CD4-positive, alpha-beta memory T cell (primary cell): ENCODE results near the gene TM7SF2. TPM values are rescaled to one million over a fixed set of nuclear protein-coding genes. Genes with fewer than 3 reads are reported as not detected.
"Not testable (repeated sequence)": the region's sequence is repeated elsewhere in the genome, so short reads cannot be mapped to it uniquely, and the experiment has no call there.

ENCODE experiments used
- CTCF ChIA-PET: fragments of 350-600 bp; sonication (Branson Sonifier 250); formaldehyde crosslinking; loops from one replicate; lab custom pipeline; 2021; ENCODE audit warnings: inconsistent platforms; ENCODE audit not compliant: partially characterized antibody; lab: Charles Lee
- POLR2A ChIA-PET: fragments of 350-600 bp; sonication (Branson Sonifier 250); formaldehyde crosslinking; loops from one replicate; lab custom pipeline; 2021; ENCODE audit not compliant: partially characterized antibody; lab: Charles Lee
- DNase-seq, 5 donors: peaks; one replicate each; pipeline versions ENCODE4 v3.0.0 to v3.0.0-alpha.2; 2020 to 2022; ENCODE audit warnings: mixed read lengths in 1 of 5
- H3K27ac ChIP-seq: one replicate; pipeline ENCODE4 v1.7.0; 2013; ENCODE audit warnings: low read depth, low read length
- H3K27me3 ChIP-seq: 2 replicates; pipeline ENCODE4 v1.7.0; 2013; ENCODE audit warnings: mild to moderate bottlenecking, low read length, moderate library complexity; ENCODE audit not compliant: insufficient read depth
- H3K36me3 ChIP-seq: 2 replicates; pipeline ENCODE4 v1.7.0; 2013; ENCODE audit warnings: mild to moderate bottlenecking, low read length, moderate library complexity; ENCODE audit not compliant: insufficient read depth
- H3K4me1 ChIP-seq: 2 replicates; pipeline ENCODE4 v1.7.0; 2013; ENCODE audit warnings: mild to moderate bottlenecking, low read length, moderate library complexity; ENCODE audit not compliant: insufficient read depth
- H3K4me3 ChIP-seq, 2 donors: one replicate each; pipeline ENCODE4 v1.7.0; 2013; ENCODE audit warnings: low read length in 2 of 2, mild to moderate bottlenecking in 1 of 2
- H3K9me3 ChIP-seq, 2 donors: one replicate each; pipeline ENCODE4 v1.7.0; 2013; ENCODE audit warnings: low read length in 2 of 2, control low read depth in 1 of 2; ENCODE audit not compliant: control insufficient read depth in 1 of 2
- H3K27ac Mint-ChIP-seq, 7 donors: one replicate each; pipeline ENCODE4 v1.8.0; 2020 to 2021; ENCODE audit warnings: mixed read lengths in 7 of 7, mild to moderate bottlenecking in 6 of 7, inconsistent platforms in 3 of 7, moderate library complexity in 3 of 7
- H3K27me3 Mint-ChIP-seq, 2 donors: one replicate each; pipeline ENCODE4 v1.8.0; 2020 to 2021; ENCODE audit warnings: mixed read lengths in 2 of 2
- H3K36me3 Mint-ChIP-seq, 2 donors: one replicate each; pipeline ENCODE4 v1.8.0; 2020 to 2021; ENCODE audit warnings: mixed read lengths in 2 of 2, inconsistent platforms in 1 of 2, mild to moderate bottlenecking in 1 of 2
- H3K4me1 Mint-ChIP-seq, 4 donors: one replicate each; pipeline ENCODE4 v1.8.0; 2020 to 2021; ENCODE audit warnings: mixed read lengths in 4 of 4, mild to moderate bottlenecking in 1 of 4
- H3K4me3 Mint-ChIP-seq, 8 donors: one replicate each; pipeline ENCODE4 v1.8.0; 2020 to 2021; ENCODE audit warnings: mixed read lengths in 8 of 8, mild to moderate bottlenecking in 7 of 8, moderate library complexity in 6 of 8, inconsistent platforms in 3 of 8
- H3K9me3 Mint-ChIP-seq, 8 donors: one replicate each; pipeline ENCODE4 v1.8.0; 2020 to 2021; ENCODE audit warnings: mixed read lengths in 8 of 8, mild to moderate bottlenecking in 5 of 8, inconsistent platforms in 3 of 8, moderate library complexity in 1 of 8
- intact Hi-C: fragments of 100-400 bp; cut with micrococcal nuclease; formaldehyde crosslinking; loops from one replicate; pipeline ENCODE4 v1.15.1; 2023
- polyA plus RNA-seq, 2 donors: library from polyadenylated mRNA; unstranded; fragments of 300-500 nt; fragmentation: Illumina TruSeq; gene quantifications; one replicate each; pipeline ENCODE4 v1.2.3, GENCODE V29; 2021
- total RNA-seq, 2 experiments: library from RNA; stranded (reverse); gene quantifications; one replicate each; pipeline ENCODE4 v1.2.3, GENCODE V29; 2021

The TM7SF2 gene
- total and polyA plus RNA-seq, 4 experiments from 2014 or later = 9.1 to 27.2 (median 17.2) TPM

DNA sequence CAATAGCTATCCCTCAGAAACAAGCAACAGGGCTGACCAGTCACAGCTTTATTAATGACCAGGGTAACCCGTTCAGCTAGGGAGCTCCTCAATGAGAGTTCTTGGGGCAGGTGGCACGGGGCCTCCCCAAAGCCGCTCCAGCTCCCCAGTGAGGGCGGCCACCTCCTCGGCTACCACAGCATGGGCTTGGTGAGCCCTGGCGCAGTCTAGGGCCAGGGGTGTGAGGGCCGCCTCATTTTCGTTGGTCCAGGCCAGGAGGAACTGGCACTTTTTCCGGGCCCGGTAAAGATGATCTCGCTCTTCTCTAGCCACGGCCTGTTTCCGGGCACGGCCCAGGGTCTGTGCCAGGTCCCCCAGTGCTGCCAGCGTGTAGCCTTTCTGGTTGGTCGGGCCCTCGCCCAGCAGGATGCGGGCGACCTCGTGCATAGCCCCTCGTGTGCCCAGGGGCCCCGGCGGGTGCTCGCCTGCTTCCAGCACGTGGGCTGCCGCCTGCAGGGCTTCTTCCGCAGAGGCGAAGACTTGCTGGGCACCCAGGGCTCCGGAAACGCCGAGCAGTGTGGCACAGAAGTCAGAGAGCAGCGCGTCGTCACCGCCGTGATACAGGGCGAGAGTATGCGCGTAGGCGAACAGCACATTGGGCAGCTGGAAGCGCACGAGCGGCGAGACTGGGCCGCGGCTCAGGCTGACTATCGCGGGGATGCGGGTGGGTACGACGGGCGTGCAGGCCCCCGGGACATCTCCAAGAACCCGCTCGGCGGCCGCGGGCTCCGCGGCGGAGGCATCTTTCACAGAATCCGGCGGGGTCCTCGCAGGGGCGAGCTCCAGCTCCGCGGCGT lies 4.9 kb downstream of the TM7SF2 start:
- peaks cover 41% of the 10 kb centered on the region for H3K4me1 ChIP-seq
- Mint-ChIP-seq H3K27ac (peak overlapping the region; percentile 92 to 98 (median 97)), H3K27me3 (no peaks in the 10 kb centered on the region), H3K4me3 (peak overlapping the region; percentile 86 to 94 (median 92)), H3K36me3 (peaks cover 25 to 37% of the 10 kb centered on the region in 2 donors), H3K9me3 (peaks cover 0 to 1% (median 0%) of the 10 kb centered on the region in 8 donors), H3K4me1 (peaks cover 14 to 64% (median 38%) of the 10 kb centered on the region in 4 donors)
- CTCF ChIA-PET = interaction anchor here (0.9 to 3.3 kb wide), 10 partner anchors 14 to 338 kb away, joined by 3 to 23 read pairs (median 4); partner anchors contain the start of genes ARL2, SYVN1 and VPS51
- no peaks in the 10 kb centered on the region for H3K27me3 ChIP-seq
- H3K27ac ChIP-seq = peak overlapping the region; percentile 91
- peak; percentile 58 to 79 (median 73) for DNase-seq
- no peaks in the 10 kb centered on the region for H3K9me3 ChIP-seq
- POLR2A ChIA-PET = interaction anchor here (0.5 to 15.5 kb wide), 28 partner anchors 8 to 871 kb away, joined by 3 to 320 read pairs (median 4); partner anchors contain the start of genes ARL2, ATG2A, CAPN1 and CDC42BPG
- H3K4me3 ChIP-seq = peak overlapping the region; percentile 69 to 82
- intact Hi-C loops = loop anchor here (1.0 to 10.0 kb wide), 11 partner anchors 18 to 499 kb away; partner anchors contain the start of genes ATG2A, CDCA5, PCNX3 and RASGRP2
- peaks cover 26% of the 10 kb centered on the region for H3K36me3 ChIP-seq

- peak; percentile 100 for DNase-seq
- Mint-ChIP-seq H3K4me3 (peak within 1 kb of the TSS; percentile 88 to 94 (median 92)), H3K36me3 (peaks cover 32 to 42% of the 10 kb centered on the region in 2 donors), H3K4me1 (peaks cover 17 to 69% (median 42%) of the 10 kb centered on the region in 4 donors), H3K27me3 (no peaks in the 10 kb centered on the region), H3K9me3 (peaks cover 0 to 1% (median 0%) of the 10 kb centered on the region in 8 donors), H3K27ac (peak within 1 kb of the TSS; percentile 95 to 99 (median 97))
- Histone ChIP-seq H3K27me3 (no peaks in the 10 kb centered on the region), H3K4me1 (peaks cover 40% of the 10 kb centered on the region), H3K9me3 (no peaks in the 10 kb centered on the region), H3K36me3 (peaks cover 26% of the 10 kb centered on the region), H3K27ac (peak within 1 kb of the TSS; percentile 91), H3K4me3 (peak within 1 kb of the TSS; percentile 69 to 82)
- ChIA-PET POLR2A (interaction anchor here (0.5 to 15.5 kb wide), 44 partner anchors 9 to 872 kb away, joined by 3 to 320 read pairs (median 4); partner anchors contain the start of genes ARL2, ATG2A, CAPN1 and CDC42BPG), CTCF (interaction anchor here (0.7 to 3.3 kb wide), 13 partner anchors 14 to 343 kb away, joined by 3 to 23 read pairs (median 4); partner anchors contain the start of genes ARL2, CAPN1, SYVN1 and VPS51)
- intact Hi-C loops = loop anchor here (1.0 to 10.0 kb wide), 11 partner anchors 17 to 498 kb away; partner anchors contain the start of genes ATG2A, CDCA5, PCNX3 and RASGRP2
These were observed 5.8 kb downstream of the TM7SF2 start, which contains the start of gene ZNHIT2 for GRCh38 chr11:65117206-65118096. Gene ZNHIT2 (minus strand): TSS chr11:65117701. CDS start chr11:65117653, 48 bp downstream.

GRCh38 chr11:65118097-65118837 lies 6.6 kb downstream of the TM7SF2 start:
- Histone ChIP-seq H3K4me3 (no peak overlapping the region), H3K36me3 (peaks cover 26% of the 10 kb centered on the region), H3K27me3 (no peaks in the 10 kb centered on the region), H3K9me3 (no peaks in the 10 kb centered on the region), H3K4me1 (peaks cover 41% of the 10 kb centered on the region), H3K27ac (peak overlapping the region; percentile 41)
- intact Hi-C loops = loop anchor here (10.0 kb wide), 2 partner anchors 373 to 397 kb away; partner anchors contain the start of gene RASGRP2
- Mint-ChIP-seq H3K4me3 (peak overlapping the region in 7 of 8 donors; percentile 88 to 94 (median 92)), H3K36me3 (peaks cover 32 to 40% of the 10 kb centered on the region in 2 donors), H3K9me3 (no peaks in the 10 kb centered on the region), H3K27ac (peak overlapping the region; percentile 95 to 99 (median 97)), H3K4me1 (peaks cover 19 to 71% (median 43%) of the 10 kb centered on the region in 4 donors), H3K27me3 (no peaks in the 10 kb centered on the region)
- POLR2A ChIA-PET = interaction anchor here (0.6 to 15.5 kb wide), 38 partner anchors 10 to 593 kb away, joined by 3 to 320 read pairs (median 4); partner anchors contain the start of genes CAPN1, CDC42BPG, CDC42EP2 and CDCA5
- CTCF ChIA-PET = interaction anchor here (0.7 to 4.8 kb wide), 15 partner anchors 7 to 430 kb away, joined by 3 to 55 read pairs (median 4); partner anchors contain the start of genes ARL2, CDCA5, SYVN1 and TM7SF2
- DNase-seq = no peak

GRCh38 chr11:65118891-65119669 lies 7.4 kb downstream of the TM7SF2 start:
- POLR2A ChIA-PET = interaction anchor here (0.6 to 15.5 kb wide), 10 partner anchors 9 to 266 kb away, joined by 3 to 320 read pairs (median 10); partner anchors contain the start of genes CAPN1, PPP2R5B, SAC3D1 and SYVN1
- not testable (repeated sequence) for DNase-seq, H3K4me3 ChIP-seq, H3K27me3 ChIP-seq, H3K9me3 Mint-ChIP-seq, H3K27me3 Mint-ChIP-seq, H3K9me3 ChIP-seq
- H3K4me1 ChIP-seq = peaks cover 40% of the 10 kb centered on the region
- H3K36me3 ChIP-seq = peaks cover 26% of the 10 kb centered on the region
- H3K27ac Mint-ChIP-seq = peak overlapping the region; percentile 24 to 100 (median 83)
- intact Hi-C loops = loop anchor here (10.0 kb wide), 2 partner anchors 374 to 396 kb away; partner anchors contain the start of gene RASGRP2
- CTCF ChIA-PET = interaction anchor here (0.7 to 4.8 kb wide), 14 partner anchors 8 to 431 kb away, joined by 3 to 55 read pairs (median 4); partner anchors contain the start of genes ARL2, CDCA5, SYVN1 and TM7SF2
- H3K4me1 Mint-ChIP-seq = peaks cover 17 to 68% (median 38%) of the 10 kb centered on the region in 4 donors
- peak overlapping the region in 1 of 8 donors; percentile 42 for H3K4me3 Mint-ChIP-seq
- peak overlapping the region; percentile 41 for H3K27ac ChIP-seq
- H3K36me3 Mint-ChIP-seq = peaks cover 32 to 43% of the 10 kb centered on the region in 2 donors

DNA sequence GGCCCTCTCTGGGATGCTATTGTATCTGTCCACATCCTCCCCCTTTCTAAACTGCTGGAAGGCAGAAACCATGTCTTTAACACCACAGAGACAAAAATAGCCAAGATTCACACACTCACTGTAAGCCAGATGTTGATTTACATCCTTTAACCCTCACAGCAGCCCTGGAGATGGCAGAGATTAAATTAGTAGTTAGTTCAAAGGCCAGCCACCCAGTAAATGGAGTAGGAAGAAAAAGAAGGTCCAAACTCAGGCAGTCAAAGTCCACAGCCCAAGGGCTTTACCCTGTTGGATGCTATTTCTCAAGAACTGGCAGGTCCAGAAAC lies 8.0 kb downstream of the TM7SF2 start:
- Histone ChIP-seq H3K9me3 (no peaks in the 10 kb centered on the region), H3K27me3 (no peaks in the 10 kb centered on the region), H3K4me3 (no peak overlapping the region), H3K4me1 (peaks cover 43% of the 10 kb centered on the region), H3K36me3 (peaks cover 31% of the 10 kb centered on the region), H3K27ac (peak overlapping the region; percentile 99)
- Mint-ChIP-seq H3K4me1 (peaks cover 18 to 71% (median 39%) of the 10 kb centered on the region in 4 donors), H3K9me3 (no peaks in the 10 kb centered on the region), H3K27ac (peak overlapping the region in 6 of 7 donors; percentile 61 to 100 (median 79)), H3K4me3 (peak overlapping the region in 5 of 8 donors; percentile 21 to 51 (median 39)), H3K27me3 (no peaks in the 10 kb centered on the region), H3K36me3 (peaks cover 32 to 45% of the 10 kb centered on the region in 2 donors)
- DNase-seq = no peak
- intact Hi-C loops = loop anchor here (10.0 kb wide), 2 partner anchors 375 to 395 kb away; partner anchors contain the start of gene RASGRP2
- ChIA-PET POLR2A (interaction anchor here (1.0 to 15.5 kb wide), 5 partner anchors 8 to 270 kb away, joined by 3 to 320 read pairs (median 84); partner anchors contain the start of genes SYVN1, TM7SF2 and VPS51), CTCF (interaction anchor here (1.2 to 4.8 kb wide), 4 partner anchors 9 to 379 kb away, joined by 3 to 55 read pairs (median 7); partner anchors contain the start of gene TM7SF2)
